ENCODE data around the gene MRGPRF. TPM values are rescaled to one million over a fixed set of nuclear protein-coding genes. Genes with fewer than 3 reads are reported as not detected.

MRGPRF gene
- total and polyA plus RNA-seq, 11 donors: 1.6 to 13.1 (median 3.5) TPM

DNA sequence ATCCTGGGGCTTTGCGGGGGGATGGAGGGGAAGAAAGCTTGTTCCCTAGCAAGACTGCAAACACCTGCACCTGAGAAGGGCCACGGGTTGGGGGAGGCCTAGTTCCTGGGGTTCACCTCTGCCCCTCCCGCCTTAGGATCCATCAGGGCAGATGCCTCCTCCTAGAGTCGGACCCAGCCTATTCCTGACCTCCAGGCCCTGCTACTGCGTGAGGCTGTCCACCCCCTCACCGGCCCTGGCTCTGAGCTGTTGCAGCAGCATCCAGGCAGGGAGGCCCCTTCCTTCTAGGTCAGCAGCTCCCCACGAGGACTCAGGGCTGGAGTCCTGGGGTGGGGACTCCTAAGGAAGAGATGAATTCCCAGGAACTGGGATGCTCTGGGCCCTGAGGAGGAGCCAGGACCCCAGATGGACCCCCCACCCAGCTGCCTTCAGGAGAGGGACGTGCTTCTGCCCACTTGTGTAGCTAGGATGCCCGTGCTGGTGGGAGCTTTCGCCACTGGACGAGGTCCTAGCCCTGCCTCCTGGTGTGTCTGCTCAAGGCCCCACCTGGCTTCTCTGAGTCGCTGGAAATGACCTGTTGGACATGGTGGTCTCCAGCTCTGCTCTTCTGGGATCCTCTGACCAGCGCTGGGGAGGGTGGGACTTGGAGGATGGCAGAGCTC, 10.3 kb downstream of the MRGPRF start:
- TF ChIP-seq POLR2A (IDR thresholded peaks at IDR 0.05): no peak
- TF ChIP-seq, protein P1, sequence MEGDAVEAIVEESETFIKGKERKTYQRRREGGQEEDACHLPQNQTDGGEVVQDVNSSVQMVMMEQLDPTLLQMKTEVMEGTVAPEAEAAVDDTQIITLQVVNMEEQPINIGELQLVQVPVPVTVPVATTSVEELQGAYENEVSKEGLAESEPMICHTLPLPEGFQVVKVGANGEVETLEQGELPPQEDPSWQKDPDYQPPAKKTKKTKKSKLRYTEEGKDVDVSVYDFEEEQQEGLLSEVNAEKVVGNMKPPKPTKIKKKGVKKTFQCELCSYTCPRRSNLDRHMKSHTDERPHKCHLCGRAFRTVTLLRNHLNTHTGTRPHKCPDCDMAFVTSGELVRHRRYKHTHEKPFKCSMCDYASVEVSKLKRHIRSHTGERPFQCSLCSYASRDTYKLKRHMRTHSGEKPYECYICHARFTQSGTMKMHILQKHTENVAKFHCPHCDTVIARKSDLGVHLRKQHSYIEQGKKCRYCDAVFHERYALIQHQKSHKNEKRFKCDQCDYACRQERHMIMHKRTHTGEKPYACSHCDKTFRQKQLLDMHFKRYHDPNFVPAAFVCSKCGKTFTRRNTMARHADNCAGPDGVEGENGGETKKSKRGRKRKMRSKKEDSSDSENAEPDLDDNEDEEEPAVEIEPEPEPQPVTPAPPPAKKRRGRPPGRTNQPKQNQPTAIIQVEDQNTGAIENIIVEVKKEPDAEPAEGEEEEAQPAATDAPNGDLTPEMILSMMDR (IDR thresholded peaks at IDR 0.05): no peak
- H3K27ac ChIP-seq: peak overlapping the region in 1 of 12 donors; percentile 93

DNA sequence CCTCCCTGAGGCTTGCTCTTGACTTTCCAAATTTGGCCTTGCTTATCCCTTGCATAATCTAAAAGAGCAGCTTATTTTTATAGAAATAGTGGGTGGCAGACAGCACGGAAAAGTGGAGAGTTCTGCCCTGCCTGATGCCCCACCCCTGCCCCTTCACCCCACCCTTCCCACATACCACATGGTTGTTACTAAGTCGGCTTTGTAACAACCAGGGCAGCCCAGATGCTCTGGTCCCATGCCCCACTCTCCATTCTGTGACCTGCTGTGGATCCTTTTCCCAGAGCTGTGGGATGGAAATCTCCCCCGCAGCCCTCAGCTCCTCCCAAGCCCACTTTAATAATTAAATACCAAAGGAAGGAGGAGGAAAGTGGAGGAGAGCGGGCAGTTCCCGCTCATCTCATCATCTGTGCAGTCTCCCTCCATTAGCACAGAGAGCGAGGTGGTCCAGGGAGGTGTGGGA, 10.9 kb downstream of the MRGPRF start:
- TF ChIP-seq, protein P1 (IDR thresholded peaks at IDR 0.05): no peak
- no peak for TF ChIP-seq POLR2A (IDR thresholded peaks at IDR 0.05)
- ATAC-seq (no peak), DNase-seq (no peak)
- H3K9me3 ChIP-seq: no peaks in the 10 kb centered on the region
- H3K4me1 ChIP-seq: peaks cover 0 to 23% (median 10%) of the 10 kb centered on the region in 12 donors
- intact Hi-C loops (cut with DNase I): no loop called here
- no peak overlapping the region for H3K4me3 ChIP-seq
- H3K27me3 ChIP-seq: no peaks in the 10 kb centered on the region
- 74 to 87% (median 86%) methylated on average over 6 of the region's 6 CpGs for WGBS, 4 donors
- peak overlapping the region in 1 of 12 donors; percentile 93 for H3K27ac ChIP-seq
- H3K36me3 ChIP-seq: peaks cover 0 to 20% (median 0%) of the 10 kb centered on the region in 9 donors

More for the DNA sequence above, 10.3 kb downstream of the MRGPRF start:
- H3K4me3 ChIP-seq: no peak overlapping the region
- peaks cover 0 to 23% (median 0%) of the 10 kb centered on the region in 9 donors for H3K36me3 ChIP-seq
- DNase-seq (peak in 1 of 5 donors; percentile 57), ATAC-seq (no peak)
- peaks cover 0 to 27% (median 11%) of the 10 kb centered on the region in 12 donors for H3K4me1 ChIP-seq
- whole genome bisulfite sequencing, 4 donors: 86 to 91% (median 89%) methylated on average over 10 to 13 of the region's 13 CpGs
- no peaks in the 10 kb centered on the region for H3K27me3 ChIP-seq
- intact Hi-C loops (cut with DNase I): no loop called here
- no peaks in the 10 kb centered on the region for H3K9me3 ChIP-seq

DNA sequence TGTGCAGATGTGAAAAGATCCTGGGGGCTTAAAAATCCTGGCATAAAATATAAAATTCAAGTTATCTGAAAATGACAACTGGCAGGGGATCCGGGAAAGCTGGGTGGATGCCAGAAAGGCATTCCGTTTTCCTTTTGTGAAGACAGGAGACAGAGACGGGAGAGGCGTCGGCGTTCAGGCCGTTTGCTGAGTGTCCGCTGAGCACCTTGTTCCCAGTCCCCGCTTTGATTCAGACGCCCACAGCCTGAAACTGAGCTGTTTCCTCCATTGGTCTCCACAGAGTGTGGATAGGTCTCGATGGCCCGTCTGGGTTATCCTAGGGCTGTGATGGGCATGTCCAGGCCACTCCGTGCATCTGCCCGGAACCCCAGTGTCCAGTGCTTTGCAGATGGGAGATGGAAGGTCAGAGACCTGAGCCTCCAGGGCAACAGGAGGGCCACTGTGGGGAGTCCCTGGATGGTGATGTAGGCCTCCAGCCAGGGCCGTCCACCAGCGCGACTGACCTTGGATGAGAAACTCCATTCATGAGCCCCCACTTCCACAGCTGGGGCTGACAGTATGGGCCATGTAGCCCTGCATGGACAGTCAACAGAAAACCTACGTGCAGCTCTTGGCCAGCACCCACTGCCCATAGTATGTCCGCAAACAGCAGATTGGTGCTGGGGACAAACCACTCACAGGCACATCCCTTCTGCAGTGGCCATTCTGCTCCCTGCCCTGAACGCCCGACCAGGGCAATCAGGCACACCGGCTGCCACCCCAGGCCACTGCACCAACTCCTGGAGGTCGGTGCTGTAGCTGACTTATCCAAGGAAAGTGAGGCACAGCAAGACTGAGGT, 11.6 kb downstream of the MRGPRF start:
- 87 to 93% (median 88%) methylated on average over 22 to 23 of the region's 23 CpGs for WGBS, 4 donors
- peak overlapping the region in 7 of 12 donors; percentile 25 to 93 (median 41) for H3K27ac ChIP-seq
- H3K4me1 ChIP-seq: peaks cover 0 to 23% (median 10%) of the 10 kb centered on the region in 12 donors
- DNase-seq (peak in 1 of 5 donors; percentile 13), ATAC-seq (no peak)
- TF ChIP-seq, protein P1 (IDR thresholded peaks at IDR 0.05): no peak
- TF ChIP-seq POLR2A (IDR thresholded peaks at IDR 0.05): no peak
- H3K9me3 ChIP-seq: no peaks in the 10 kb centered on the region
- H3K27me3 ChIP-seq: no peaks in the 10 kb centered on the region
- no peak overlapping the region for H3K4me3 ChIP-seq
- peaks cover 0 to 19% (median 0%) of the 10 kb centered on the region in 9 donors for H3K36me3 ChIP-seq
- intact Hi-C loops (cut with DNase I): no loop called here

DNA sequence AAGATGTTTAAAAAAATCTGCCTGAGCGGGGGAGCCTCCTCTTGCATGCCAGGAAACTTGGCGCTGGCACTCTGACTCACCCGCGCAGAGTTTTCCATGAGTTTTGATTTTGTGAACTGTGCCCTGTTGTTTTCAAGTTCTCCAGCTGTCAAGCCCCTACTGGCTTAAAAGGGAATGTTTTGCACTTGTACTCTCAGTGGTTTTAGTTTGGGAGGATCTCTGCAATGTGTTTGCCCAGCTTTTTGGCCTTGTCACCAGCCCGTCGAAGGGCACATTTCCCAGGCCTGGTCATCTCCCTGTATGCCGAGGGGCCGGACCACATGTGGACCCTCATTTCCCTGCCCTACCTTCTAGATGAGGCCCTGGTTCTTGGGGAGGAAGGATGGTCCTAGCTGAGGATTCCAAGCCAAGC, 12.2 kb downstream of the MRGPRF start:
- peak in 3 of 4 donors; percentile 11 to 54 (median 53) for ATAC-seq
- Histone ChIP-seq H3K27me3 (no peaks in the 10 kb centered on the region), H3K4me1 (peaks cover 0 to 23% (median 10%) of the 10 kb centered on the region in 12 donors), H3K36me3 (peaks cover 0 to 17% (median 0%) of the 10 kb centered on the region in 9 donors), H3K4me3 (no peak overlapping the region), H3K9me3 (no peaks in the 10 kb centered on the region), H3K27ac (peak overlapping the region in 7 of 12 donors; percentile 25 to 93 (median 41))
- no peak for TF ChIP-seq POLR2A (IDR thresholded peaks at IDR 0.05)
- TF ChIP-seq, protein P1 (IDR thresholded peaks at IDR 0.05): peak in 10 of 12 donors; percentile 15 to 47 (median 26)
- peak in 1 of 5 donors; percentile 17 for DNase-seq
- intact Hi-C loops (cut with DNase I): no loop called here
- 66 to 74% (median 69%) methylated on average over 6 to 8 of the region's 8 CpGs for WGBS, 4 donors
